ENCODE measurements around the gene WDTC1. TPM values are rescaled to one million over a fixed set of nuclear protein-coding genes. Genes with fewer than 3 reads are reported as not detected.

WDTC1 gene
- total RNA-seq, 5 donors from 2014 or later (not counting 1 experiment from before 2014, with no cell fraction given): 39.4 to 55.9 (median 50.7) TPM

Other genes starting within 250 kb of the WDTC1 start
- under 1 TPM in 3 of 5 donors, not detected in 2; 0.26 to 0.53 (median 0.38) TPM for gene TRNP1, start 240.9 kb upstream of the WDTC1 start, total RNA-seq
- under 1 TPM in 3 of 5 donors, not detected in 2; 0.13 to 0.28 (median 0.23) TPM for gene TENT5B, start 221.8 kb upstream of the WDTC1 start, total RNA-seq
- gene SLC9A1, start 79.5 kb upstream of the WDTC1 start, total RNA-seq: 10 to 100 TPM; 14.6 to 24.4 (median 18.5) TPM
- gene TMEM222, start 87.5 kb downstream of the WDTC1 start, total RNA-seq: 10 to 100 TPM; 25.2 to 48.8 (median 43.7) TPM
- 100 to 1,000 TPM; 169 to 240 (median 199) TPM for gene SYTL1, start 107.4 kb downstream of the WDTC1 start, total RNA-seq
- 10 to 100 TPM in 3 of 5 donors, 1 to 10 TPM in 2; 7.0 to 31.1 (median 12.8) TPM for gene MAP3K6, start 132.3 kb downstream of the WDTC1 start, total RNA-seq
- under 1 TPM in 3 of 5 donors, not detected in 2; 0.26 to 0.44 (median 0.38) TPM for gene FCN3, start 140.2 kb downstream of the WDTC1 start, total RNA-seq
- not detected for gene CD164L2, start 148.7 kb downstream of the WDTC1 start, total RNA-seq
- gene GPR3, start 158.0 kb downstream of the WDTC1 start, total RNA-seq: under 1 TPM in 2 of 5 donors, not detected in 3; 0.21 to 0.35 TPM

Data from T-cell (primary cell).